Ascending aorta (tissue), 2 donors: ENCODE measurements around the gene MYO9A. TPM values are rescaled to one million over a fixed set of nuclear protein-coding genes. Genes with fewer than 3 reads are reported as not detected.

Source experiments
- DNase-seq, 2 donors: peaks; one replicate each; pipeline ENCODE4 v3.0.0-alpha.2; 2019; ENCODE audit warnings: low spot score in 2 of 2
- H3K27ac ChIP-seq, 2 donors: fragments of 200-600 bp; sonication (generic); one replicate each; pipeline ENCODE4 v1.5.1; 2016 to 2017; ENCODE audit warnings: mild to moderate bottlenecking in 1 of 2
- H3K27me3 ChIP-seq: fragments of 200-600 bp; sonication (generic); one replicate; pipeline ENCODE4 v1.5.1; 2017
- H3K36me3 ChIP-seq, 2 donors: fragments of 200-600 bp; sonication (generic); one replicate each; pipeline ENCODE4 v1.5.1; 2016
- H3K4me1 ChIP-seq, 2 donors: fragments of 200-600 bp; sonication (generic); one replicate each; pipeline ENCODE4 v1.5.1; 2016 to 2017; ENCODE audit warnings: mild to moderate bottlenecking in 1 of 2
- H3K4me3 ChIP-seq, 2 donors: fragments of 200-600 bp; sonication (generic); one replicate each; pipeline ENCODE4 v1.5.1; 2016 to 2017; ENCODE audit warnings: mild to moderate bottlenecking in 1 of 2
- H3K9me3 ChIP-seq, 2 donors: fragments of 200-600 bp; sonication (generic); one replicate each; pipeline ENCODE4 v1.5.1; 2016
- intact Hi-C: fragments of 100-400 bp; cut with DNase I; formaldehyde crosslinking; loops from one replicate; pipeline ENCODE4 v1.15.1; 2023
- total RNA-seq: library from RNA; depleted of rRNA; stranded (reverse); fragments of >200 nt; gene quantifications from one replicate; pipeline ENCODE4 v1.1.0, GENCODE V29; 2016
- TF ChIP-seq, protein P1 (sequence below), 3 experiments: fragments of 200-600 bp in 2 of 3; fragments of 450-650 bp in 1 of 3; sonication (generic) in 2 of 3; IDR thresholded peaks; one replicate each; pipeline ENCODE4 v1.5.1; 2016 to 2019; ENCODE audit warnings: antibody characterized with exemption in 3 of 3, mild to moderate bottlenecking in 1 of 3, moderate library complexity in 1 of 3

MYO9A gene
- total RNA-seq, 1 donor from 2014 or later = 128 TPM

DNA sequence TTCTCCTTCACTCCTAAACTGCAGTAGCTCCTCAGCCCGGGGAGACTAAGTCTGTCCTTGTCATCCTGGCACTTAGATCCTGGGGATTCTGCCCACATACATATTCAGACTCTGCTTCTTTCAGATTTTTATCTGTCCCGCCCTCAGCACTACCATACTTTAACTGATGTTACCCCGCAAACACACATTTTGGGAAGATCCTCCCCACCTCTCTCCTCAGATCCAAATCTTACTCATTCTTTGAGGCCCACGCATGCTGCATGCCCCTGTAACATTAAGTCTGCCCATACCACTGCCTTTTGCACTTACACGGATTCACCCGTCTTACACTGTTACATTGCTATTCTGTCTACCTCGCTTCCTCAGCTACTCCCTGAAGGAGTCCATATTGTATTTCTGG, 36.4 kb upstream of the MYO9A start:
- Histone ChIP-seq H3K27ac (peak overlapping the region in 1 of 2 donors; percentile 82), H3K4me3 (no peak overlapping the region), H3K9me3 (no peaks in the 10 kb centered on the region), H3K4me1 (peaks cover 0 to 6% of the 10 kb centered on the region in 2 donors), H3K36me3 (no peaks in the 10 kb centered on the region), H3K27me3 (no peaks in the 10 kb centered on the region)
- no peak for DNase-seq
- intact Hi-C loops = loop anchor here (10.0 kb wide), 1 partner anchor 260 kb away; no protein-coding TSS in a partner anchor
- TF ChIP-seq, protein P1, sequence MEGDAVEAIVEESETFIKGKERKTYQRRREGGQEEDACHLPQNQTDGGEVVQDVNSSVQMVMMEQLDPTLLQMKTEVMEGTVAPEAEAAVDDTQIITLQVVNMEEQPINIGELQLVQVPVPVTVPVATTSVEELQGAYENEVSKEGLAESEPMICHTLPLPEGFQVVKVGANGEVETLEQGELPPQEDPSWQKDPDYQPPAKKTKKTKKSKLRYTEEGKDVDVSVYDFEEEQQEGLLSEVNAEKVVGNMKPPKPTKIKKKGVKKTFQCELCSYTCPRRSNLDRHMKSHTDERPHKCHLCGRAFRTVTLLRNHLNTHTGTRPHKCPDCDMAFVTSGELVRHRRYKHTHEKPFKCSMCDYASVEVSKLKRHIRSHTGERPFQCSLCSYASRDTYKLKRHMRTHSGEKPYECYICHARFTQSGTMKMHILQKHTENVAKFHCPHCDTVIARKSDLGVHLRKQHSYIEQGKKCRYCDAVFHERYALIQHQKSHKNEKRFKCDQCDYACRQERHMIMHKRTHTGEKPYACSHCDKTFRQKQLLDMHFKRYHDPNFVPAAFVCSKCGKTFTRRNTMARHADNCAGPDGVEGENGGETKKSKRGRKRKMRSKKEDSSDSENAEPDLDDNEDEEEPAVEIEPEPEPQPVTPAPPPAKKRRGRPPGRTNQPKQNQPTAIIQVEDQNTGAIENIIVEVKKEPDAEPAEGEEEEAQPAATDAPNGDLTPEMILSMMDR (IDR thresholded peaks at IDR 0.05) = no peak

DNA sequence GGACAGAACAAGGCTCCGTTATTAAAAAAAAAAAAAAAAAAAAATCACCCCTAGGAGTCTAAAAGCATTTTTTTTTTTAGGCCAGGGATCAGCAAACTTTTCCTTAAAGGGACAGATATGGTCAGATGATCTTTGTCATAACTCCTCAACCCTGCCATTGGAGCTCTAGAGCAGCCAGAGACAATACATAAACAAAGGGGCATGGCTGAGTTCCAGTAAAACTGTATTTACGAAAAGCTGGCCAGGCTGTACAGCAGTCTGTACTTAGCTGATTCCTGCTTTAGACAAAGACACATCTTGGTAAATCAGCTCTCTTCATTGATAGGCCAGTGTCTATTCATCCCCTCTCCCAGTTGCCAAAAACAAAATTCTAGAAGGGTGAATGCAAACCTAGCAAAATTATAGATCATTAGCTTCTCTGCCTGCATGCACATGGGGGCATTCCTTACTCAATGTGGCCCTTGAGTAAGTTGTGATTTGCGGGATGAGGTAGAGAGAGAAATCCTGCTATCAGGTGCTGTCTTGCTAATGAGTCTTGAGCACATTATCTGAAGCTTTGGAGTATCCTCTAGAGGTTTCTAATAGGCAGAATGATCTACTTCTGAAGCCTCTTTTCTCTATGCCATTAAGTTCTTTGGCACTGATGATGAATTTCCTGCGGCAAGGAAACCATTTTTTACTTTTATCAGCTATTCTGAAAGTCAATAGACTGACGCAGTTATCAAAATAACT, 35.5 kb upstream of the MYO9A start:
- Histone ChIP-seq H3K27ac (peak overlapping the region in 1 of 2 donors; percentile 27), H3K4me3 (no peak overlapping the region), H3K9me3 (no peaks in the 10 kb centered on the region), H3K36me3 (no peaks in the 10 kb centered on the region), H3K4me1 (peaks cover 0 to 6% of the 10 kb centered on the region in 2 donors), H3K27me3 (no peaks in the 10 kb centered on the region)
- TF ChIP-seq, protein P1 (IDR thresholded peaks at IDR 0.05) = no peak
- DNase-seq = no peak
- intact Hi-C loops = loop anchor here (10.0 kb wide), 1 partner anchor 259 kb away; no protein-coding TSS in a partner anchor

DNA sequence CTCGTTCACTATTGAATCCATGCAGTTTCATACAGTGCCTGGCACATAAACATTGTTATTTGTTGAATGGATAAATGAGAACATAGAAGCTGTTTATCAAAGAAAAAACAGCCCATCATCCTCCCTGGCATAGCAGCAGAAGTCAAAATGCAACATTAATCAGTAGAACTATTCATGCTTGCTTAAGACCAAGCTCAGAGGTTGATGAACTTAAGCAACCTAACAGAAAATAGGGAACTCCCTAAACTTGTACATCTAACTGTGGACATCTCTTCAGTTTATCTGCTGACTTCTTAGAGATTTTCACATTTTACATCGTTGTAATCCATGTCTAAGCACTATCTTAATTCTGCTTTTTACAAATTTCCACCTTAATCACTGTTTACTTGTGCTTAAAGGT, 29.5 kb upstream of the MYO9A start:
- Histone ChIP-seq H3K27ac (no peak overlapping the region), H3K36me3 (no peaks in the 10 kb centered on the region), H3K4me3 (no peak overlapping the region), H3K9me3 (no peaks in the 10 kb centered on the region), H3K4me1 (no peaks in the 10 kb centered on the region), H3K27me3 (no peaks in the 10 kb centered on the region)
- intact Hi-C loops = no loop called here
- DNase-seq = no peak
- TF ChIP-seq, protein P1 (IDR thresholded peaks at IDR 0.05) = no peak

DNA sequence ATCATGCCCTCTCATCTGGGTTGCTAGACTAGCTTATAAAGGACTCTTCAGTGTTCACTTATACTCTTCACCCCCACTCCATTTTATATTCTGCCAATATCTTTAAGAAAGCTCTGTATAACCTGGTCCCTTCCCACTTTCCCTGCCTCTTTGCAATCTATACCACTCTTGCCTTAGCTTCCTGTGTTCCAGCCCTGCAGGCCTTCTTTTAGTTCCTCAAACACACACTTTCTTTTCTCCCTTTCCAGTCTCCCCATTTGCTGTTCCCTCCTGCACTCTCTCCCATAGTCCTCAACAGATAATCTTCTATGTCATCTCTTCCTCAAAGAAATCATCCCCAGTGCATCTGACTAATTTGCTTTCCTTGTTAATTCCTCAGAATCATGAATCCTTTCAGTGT, 29.0 kb upstream of the MYO9A start:
- H3K36me3 ChIP-seq = no peaks in the 10 kb centered on the region
- TF ChIP-seq, protein P1 (IDR thresholded peaks at IDR 0.05) = no peak
- H3K4me3 ChIP-seq = no peak overlapping the region
- no peak overlapping the region for H3K27ac ChIP-seq
- H3K27me3 ChIP-seq = no peaks in the 10 kb centered on the region
- H3K9me3 ChIP-seq = no peaks in the 10 kb centered on the region
- no peak for DNase-seq
- intact Hi-C loops = no loop called here
- H3K4me1 ChIP-seq = no peaks in the 10 kb centered on the region

DNA sequence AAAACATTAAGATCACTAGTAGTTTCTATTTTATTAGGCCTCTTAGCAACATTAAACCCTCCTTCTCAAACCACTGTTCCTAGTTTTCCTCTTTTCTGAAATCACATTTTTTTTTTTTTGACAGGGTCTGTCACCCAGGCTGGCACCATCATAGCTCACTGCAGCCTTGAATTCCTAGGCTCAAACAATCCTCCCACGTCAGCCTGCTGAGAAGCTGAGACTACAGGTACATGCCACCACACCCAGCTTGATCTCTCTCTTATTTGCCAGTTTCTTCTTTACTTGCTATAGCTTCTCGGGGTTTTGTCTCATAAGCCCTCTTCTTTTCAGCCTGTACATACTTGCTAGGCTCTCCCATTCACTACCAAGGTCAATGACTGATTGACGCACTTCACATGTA, 28.3 kb upstream of the MYO9A start:
- no peaks in the 10 kb centered on the region for H3K27me3 ChIP-seq
- H3K4me3 ChIP-seq = no peak overlapping the region
- no peaks in the 10 kb centered on the region for H3K36me3 ChIP-seq
- no peaks in the 10 kb centered on the region for H3K9me3 ChIP-seq
- intact Hi-C loops = no loop called here
- DNase-seq = no peak
- TF ChIP-seq, protein P1 (IDR thresholded peaks at IDR 0.05) = no peak
- H3K27ac ChIP-seq = no peak overlapping the region
- no peaks in the 10 kb centered on the region for H3K4me1 ChIP-seq
